HepG2 (cell line): Measurements from ENCODE around the gene ACTN4. TPM values are rescaled to one million over a fixed set of nuclear protein-coding genes. Genes with fewer than 3 reads are reported as not detected.
A peak's percentile ranks its signal among the peaks of the same experiment; 100 is the strongest.

ENCODE experiments used
- ATAC-seq: fragments of 200-7000 bp; cut with Tn5 transposase; 3 replicates; pipeline ENCODE4 v1.9.1; 2020; ENCODE audit warnings: mild to moderate bottlenecking, moderate library complexity
- BruUV-seq: library from RNA; stranded (reverse); fragments of 400-500 nt; replicated peaks from 2 replicates; lab custom pipeline; 2021; lab: Mats Ljungman, UMichigan
- CTCF ChIA-PET: fragments of 300-600 bp; formaldehyde crosslinking; extraction: SDS; loops from one replicate; lab custom pipeline; 2021; ENCODE audit warnings: low total read pairs, inconsistent platforms, low intra/inter-chr PET ratio; lab: Yijun Ruan, JAX
- POLR2A ChIA-PET: fragments of 350-600 bp; sonication (Branson Sonifier 250); formaldehyde crosslinking; loops from one replicate; lab custom pipeline; 2020; ENCODE audit warnings: antibody characterized with exemption, inconsistent platforms; lab: Yijun Ruan, JAX
- DNase-seq: peaks from one replicate; pipeline ENCODE4 v3.0.0-alpha.2; 2015; ENCODE audit warnings: low spot score
- FAIRE-seq: peaks from 3 replicates; lab custom pipeline; 2011; peaks lifted over from hg19 to GRCh38; lab: Jason Lieb, UNC
- H2AFZ ChIP-seq: one replicate; pipeline ENCODE4 v1.6.1; 2011; ENCODE audit warnings: low read length, inconsistent platforms
- H3K27ac ChIP-seq: fragments of 300-600 bp; 3 replicates; pipeline ENCODE4 v1.8.0; 2011; ENCODE audit warnings: mixed run types, mild to moderate bottlenecking, mixed read lengths, low read length, inconsistent platforms; ENCODE audit not compliant: insufficient read depth; ENCODE audit errors: extremely low read length
- H3K27me3 ChIP-seq, 2 experiments: fragments of 200-600 bp in 1 of 2; 2 replicates in 1 of 2; 3 replicates in 1 of 2; pipeline versions ENCODE4 v1.6.0 to v1.8.0; 2011; ENCODE audit warnings: low read length in 2 of 2, mild to moderate bottlenecking in 2 of 2, moderate library complexity in 2 of 2, inconsistent platforms in 1 of 2; ENCODE audit not compliant: insufficient read depth in 2 of 2, control insufficient read depth in 1 of 2
- H3K36me3 ChIP-seq, 2 experiments: fragments of 200-600 bp in 1 of 2; replicated peaks in 1 of 2; 2 replicates in 1 of 2; 3 replicates in 1 of 2; pipeline versions ENCODE4 v1.5.1 to v1.8.0; 2011; ENCODE audit warnings: low read length in 2 of 2, inconsistent platforms in 1 of 2; ENCODE audit not compliant: insufficient read depth in 2 of 2, control insufficient read depth in 1 of 2
- H3K4me1 ChIP-seq: 2 replicates; pipeline ENCODE4 v1.5.1; 2012; ENCODE audit warnings: low read length, inconsistent platforms; ENCODE audit not compliant: insufficient read depth
- H3K4me2 ChIP-seq: 2 replicates; pipeline ENCODE4 v1.6.0; 2011; ENCODE audit warnings: low read depth, low read length, inconsistent platforms
- H3K4me3 ChIP-seq, 3 experiments: fragments of 200-600 bp in 1 of 3; sonication (generic), shearing (Covaris generic) in 1 of 3; replicated peaks in 1 of 3; 2 replicates each; pipeline ENCODE4 v1.5.1; 2011 to 2016; ENCODE audit warnings: low read length in 3 of 3, inconsistent platforms in 2 of 3, low read depth in 2 of 3, mild to moderate bottlenecking in 2 of 3, control low read depth in 1 of 3, mixed read lengths in 1 of 3; ENCODE audit not compliant: insufficient read depth in 1 of 3
- H3K79me2 ChIP-seq: one replicate; pipeline ENCODE4 v1.6.1; 2011; ENCODE audit warnings: low read length, inconsistent platforms; ENCODE audit not compliant: insufficient read depth
- H3K9ac ChIP-seq: 2 replicates; pipeline ENCODE4 v1.6.0; 2011; ENCODE audit warnings: mild to moderate bottlenecking, low read depth, low read length, inconsistent platforms; ENCODE audit not compliant: insufficient read depth
- H3K9me3 ChIP-seq: 2 replicates; pipeline ENCODE4 v1.5.1; 2012; ENCODE audit warnings: mild to moderate bottlenecking, low read length
- H4K20me1 ChIP-seq: 2 replicates; pipeline ENCODE4 v1.6.0; 2011; ENCODE audit warnings: inconsistent platforms, mild to moderate bottlenecking, low read length, moderate library complexity; ENCODE audit not compliant: insufficient read depth
- BRD4 ChIP-seq: sonication (generic); formaldehyde crosslinking; IDR thresholded peaks from 2 replicates; pipeline ENCODE4 v1.4.0; 2020; ENCODE audit warnings: missing genetic modification reagents
- ETV5 ChIP-seq: IDR thresholded peaks from 2 replicates; pipeline ENCODE4 v1.6.1; 2018; ENCODE audit warnings: missing biosample characterization, missing genetic modification reagents, inconsistent platforms, borderline replicate concordance
- ETV6 ChIP-seq: sonication (generic); formaldehyde crosslinking; conservative IDR thresholded peaks from 2 replicates; pipeline ENCODE4 v1.4.0; 2020; ENCODE audit warnings: missing genetic modification reagents
- FOXP1 ChIP-seq, 2 experiments: fragments of 450-650 bp in 1 of 2; IDR thresholded peaks; 2 replicates each; pipeline ENCODE4 v1.6.1; 2017 to 2018; ENCODE audit warnings: antibody characterized with exemption in 1 of 2
- HOXA9 ChIP-seq: sonication (generic); formaldehyde crosslinking; IDR thresholded peaks from 2 replicates; pipeline ENCODE4 v1.8.1; 2022; ENCODE audit warnings: missing genetic modification reagents, mild to moderate bottlenecking, moderate library complexity, borderline replicate concordance
- NFYB ChIP-seq: sonication (generic); formaldehyde crosslinking; IDR thresholded peaks from 2 replicates; pipeline ENCODE4 v1.4.0; 2020; ENCODE audit warnings: missing genetic modification reagents
- RBM22 ChIP-seq: fragments of 200-400 bp; formaldehyde crosslinking; optimal IDR thresholded peaks from 2 replicates; pipeline ENCODE3; 2017; ENCODE audit warnings: mild to moderate bottlenecking, low read length, moderate library complexity
- SMARCE1 ChIP-seq: fragments of 450-650 bp; IDR thresholded peaks from 2 replicates; pipeline ENCODE4 v1.6.1; 2017; ENCODE audit warnings: borderline replicate concordance
- SSRP1 ChIP-seq: IDR thresholded peaks from 2 replicates; pipeline ENCODE4 v1.6.1; 2016; ENCODE audit warnings: control low read depth
- TFAP4 ChIP-seq: sonication (generic); IDR thresholded peaks from 2 replicates; pipeline ENCODE4 v1.6.1; 2016; ENCODE audit warnings: low read depth, borderline replicate concordance
- ZBTB20 ChIP-seq: sonication (generic); formaldehyde crosslinking; IDR thresholded peaks from 2 replicates; pipeline ENCODE4 v1.8.1; 2023; ENCODE audit warnings: missing genetic modification reagents, low read depth, mild to moderate bottlenecking, borderline replicate concordance
- ZMYM3 ChIP-seq: sonication (generic); formaldehyde crosslinking; IDR thresholded peaks from 2 replicates; pipeline ENCODE4 v1.5.1; 2020; ENCODE audit warnings: mild to moderate bottlenecking, missing genetic modification reagents
- ZNF350 ChIP-seq: sonication (generic); formaldehyde crosslinking; IDR thresholded peaks from 2 replicates; pipeline ENCODE4 v1.4.0; 2020; ENCODE audit warnings: mild to moderate bottlenecking, low read depth, missing genetic modification reagents, borderline replicate concordance
- ZNF629 ChIP-seq: sonication (generic); formaldehyde crosslinking; conservative IDR thresholded peaks from 2 replicates; pipeline ENCODE4 v1.5.0; 2020; ENCODE audit warnings: missing genetic modification reagents
- ZNF639 ChIP-seq: conservative IDR thresholded peaks from 2 replicates; pipeline ENCODE4 v1.6.1; 2018; ENCODE audit warnings: missing genetic modification reagents
- WGBS: methylation state at CpG from one replicate; pipeline ENCODE4 v1.1.6; 2017; ENCODE audit warnings: low lambda C conversion rate; 5-methylcytosine and 5-hydroxymethylcytosine counted together
- in situ Hi-C: cut with HindIII; loops from 2 replicates; pipeline ENCODE4 v1.10.0; 2017; ENCODE audit warnings: low pct_unique_long_range_greater_than_20kb; ENCODE audit not compliant: extremely low pct_ligation_motif_present
- intact Hi-C: fragments of 100-400 bp; cut with micrococcal nuclease; formaldehyde crosslinking; loops from one replicate; pipeline ENCODE4 v1.10.0; 2022; ENCODE audit not compliant: unreplicated experiment
- polyA plus RNA-seq, 8 experiments: library from polyadenylated mRNA; depleted of rRNA in 3 of 8; stranded (reverse) in 7 of 8; unstranded in 1 of 8; fragments of >200 nt; fragmentation: Illumina TruSeq in 4 of 8; extraction: Trizol in 4 of 8; gene quantifications; 2 replicates each; pipeline versions ENCODE4 v1.2.1 to v1.2.3, GENCODE V29; 2011 to 2016; ENCODE audit warnings: low read depth in 4 of 8, missing spikeins in 1 of 8, mixed read lengths in 1 of 8; ENCODE audit not compliant: insufficient read depth in 1 of 8
- total RNA-seq, 5 experiments: library from RNA; depleted of rRNA; stranded (reverse); fragments of >200 nt; fragmentation: Illumina TruSeq; extraction: Trizol; gene quantifications; 2 replicates each; pipeline ENCODE4 v1.2.3, GENCODE V29; 2016; ENCODE audit warnings: low read depth in 1 of 5
- TF ChIP-seq, protein P1 (sequence below): IDR thresholded peaks from 2 replicates; pipeline ENCODE4 v1.6.1; 2016; ENCODE audit warnings: low read depth, borderline replicate concordance

Gene ACTN4
- total and polyA plus RNA-seq, 2 of the 13 experiments (the other 11 are each of a cell fraction or from before 2014, with no cell fraction given), result 171 to 192 TPM

DNA sequence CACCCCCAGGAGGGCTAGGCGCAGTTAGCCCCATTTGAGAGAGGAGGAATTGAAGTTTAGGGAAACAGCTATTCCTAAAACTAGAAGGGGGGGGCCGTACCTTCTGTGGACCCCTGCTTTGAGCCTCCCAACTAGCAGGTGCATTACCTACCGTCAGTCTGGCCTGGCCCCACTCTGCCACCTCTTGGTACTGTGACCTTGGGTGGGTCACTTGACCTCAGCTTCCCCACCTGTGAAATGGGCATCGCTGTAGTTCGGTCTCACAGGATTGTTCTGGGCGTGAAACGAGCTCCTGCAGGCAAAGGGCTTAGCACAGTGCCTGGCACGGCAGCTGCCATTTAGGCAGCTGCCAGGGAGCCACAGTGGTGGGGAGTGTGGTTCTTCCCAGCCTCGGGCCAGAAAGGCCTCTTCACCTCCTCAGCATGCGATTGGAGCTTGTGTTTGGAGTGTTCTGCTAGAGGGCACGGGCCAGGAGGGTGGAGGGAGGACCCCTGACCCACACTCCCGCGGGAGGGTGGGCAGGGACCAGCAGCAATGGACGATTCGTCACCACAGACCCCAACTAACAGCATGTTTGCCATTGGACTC, 64.8 kb downstream of the ACTN4 start:
- Histone ChIP-seq H3K36me3 (peaks cover 64 to 91% of the 10 kb centered on the region in 2 experiments), H3K79me2 (peaks cover 2% of the 10 kb centered on the region), H3K4me3 (no peak overlapping the region), H3K9me3 (no peaks in the 10 kb centered on the region), H3K27me3 (no peaks in the 10 kb centered on the region), H3K27ac (no peak overlapping the region), H3K4me1 (peaks cover 9% of the 10 kb centered on the region), H3K9ac (no peak overlapping the region), H4K20me1 (no peaks in the 10 kb centered on the region), H3K4me2 (no peak overlapping the region), H2AFZ (no peak overlapping the region)
- TF ChIP-seq FOXP1 (IDR thresholded peaks at IDR 0.05) (no peak), FOXP1 (CRISPR knock-in tag; IDR thresholded peaks at IDR 0.05) (no peak), ETV6 (CRISPR knock-in tag) (no peak), NFYB (CRISPR knock-in tag) (no peak), ZMYM3 (CRISPR knock-in tag) (peak; percentile 61), ZNF639 (CRISPR knock-in tag) (no peak), BRD4 (CRISPR knock-in tag) (no peak), SMARCE1 (no peak), ZNF629 (CRISPR knock-in tag) (peak; percentile 93), SSRP1 (CRISPR knock-in tag) (peak; percentile 90), ETV5 (CRISPR knock-in tag) (no peak), TFAP4 (no peak), RBM22 (peak; percentile 33), HOXA9 (CRISPR knock-in tag) (no peak), ZBTB20 (CRISPR knock-in tag) (no peak), ZNF350 (no peak)
- TF ChIP-seq, protein P1, sequence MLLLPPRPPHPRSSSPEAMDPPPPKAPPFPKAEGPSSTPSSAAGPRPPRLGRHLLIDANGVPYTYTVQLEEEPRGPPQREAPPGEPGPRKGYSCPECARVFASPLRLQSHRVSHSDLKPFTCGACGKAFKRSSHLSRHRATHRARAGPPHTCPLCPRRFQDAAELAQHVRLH, result no peak
- ChIA-PET CTCF (no interaction called here), POLR2A (interaction anchor here (4.2 kb wide), 1 partner anchor 11 kb away, joined by 15 read pairs; no protein-coding TSS in a partner anchor)
- ATAC-seq (no peak), DNase-seq (no peak), FAIRE-seq (no peak)
- WGBS, result 83% methylated on average over 7 of the region's 15 CpGs
- intact Hi-C loops (no loop called here), in situ Hi-C loops (no loop called here)
- no TSS peak for BruUV-seq
